Cerebellar cortex (tissue), 1 donor: ENCODE measurements around the gene EXD1.
"Not testable (repeated sequence)": the region's sequence is repeated elsewhere in the genome, so short reads cannot be mapped to it uniquely, and the experiment has no call there.

Source experiments
- DNase-seq: peaks from one replicate; pipeline ENCODE4 v3.0.0-alpha.2; 2015; ENCODE audit warnings: low spot score

EXD1 gene

GRCh38 chr15:41148065-41148464, 82.5 kb downstream of the EXD1 start:
- no peak for DNase-seq

GRCh38 chr15:41139619-41140018, 90.9 kb downstream of the EXD1 start:
- no peak for DNase-seq

GRCh38 chr15:41139112-41139511, 91.4 kb downstream of the EXD1 start:
- not testable (repeated sequence) for DNase-seq

GRCh38 chr15:41135580-41135979, 95.0 kb downstream of the EXD1 start:
- not testable (repeated sequence) for DNase-seq

- no peak for DNase-seq
Observed at GRCh38 chr15:41133454-41133853, 97.1 kb downstream of the EXD1 start.
